HG03565 (cell line): Measurements from ENCODE around the gene RPP40.
"Not testable (repeated sequence)": the region's sequence is repeated elsewhere in the genome, so short reads cannot be mapped to it uniquely, and the experiment has no call there.

Experiments
- ATAC-seq: cut with Tn5 transposase; IDR thresholded peaks from one replicate; pipeline ENCODE4 v1.9.1; 2021; ENCODE audit warnings: mild to moderate bottlenecking, moderate library complexity; ENCODE audit not compliant: unreplicated experiment

The RPP40 gene

GRCh38 chr6:5003604-5004372 is at the start of gene RPP40:
RPP40 (minus strand) TSS chr6:5004037; CDS start chr6:5004002, 35 bp downstream.
- peak; percentile 96 for ATAC-seq

- ATAC-seq: no peak
Observed at GRCh38 chr6:5053038-5053437, 49.2 kb upstream of the RPP40 start.

- no peak for ATAC-seq
Observed at GRCh38 chr6:5051394-5051793, 47.6 kb upstream of the RPP40 start.

- no peak for ATAC-seq
Observed at GRCh38 chr6:5050009-5050408, 46.2 kb upstream of the RPP40 start.

GRCh38 chr6:5046430-5046829 is 42.6 kb upstream of the RPP40 start:
- no peak for ATAC-seq

GRCh38 chr6:5045416-5045815 is 41.6 kb upstream of the RPP40 start:
- no peak for ATAC-seq

- no peak for ATAC-seq
Observed at GRCh38 chr6:5044866-5045265, 41.0 kb upstream of the RPP40 start.

GRCh38 chr6:5042436-5042835 is 38.6 kb upstream of the RPP40 start:
- ATAC-seq: no peak

- no peak for ATAC-seq
Observed at GRCh38 chr6:5041955-5042354, 38.1 kb upstream of the RPP40 start.

- ATAC-seq: no peak
Observed at GRCh38 chr6:5036269-5036668, 32.4 kb upstream of the RPP40 start.

GRCh38 chr6:5034736-5035135 is 30.9 kb upstream of the RPP40 start:
- no peak for ATAC-seq

GRCh38 chr6:5034328-5034727 is 30.5 kb upstream of the RPP40 start:
- no peak for ATAC-seq

GRCh38 chr6:5033214-5033904 is 29.5 kb upstream of the RPP40 start:
- ATAC-seq: not testable (repeated sequence)

- not testable (repeated sequence) for ATAC-seq
Observed at GRCh38 chr6:5032706-5033105, 28.9 kb upstream of the RPP40 start.

GRCh38 chr6:5031150-5031549 is 27.3 kb upstream of the RPP40 start:
- ATAC-seq: no peak

GRCh38 chr6:5030596-5031136 is 26.8 kb upstream of the RPP40 start:
- ATAC-seq: peak; percentile 84

GRCh38 chr6:5029609-5030008 is 25.8 kb upstream of the RPP40 start:
- no peak for ATAC-seq

- no peak for ATAC-seq
Observed at GRCh38 chr6:5028921-5029320, 25.1 kb upstream of the RPP40 start.

GRCh38 chr6:5028301-5028700 is 24.5 kb upstream of the RPP40 start:
- ATAC-seq: no peak

GRCh38 chr6:5025911-5026819 is 22.3 kb upstream of the RPP40 start:
- ATAC-seq: no peak

GRCh38 chr6:5023923-5024322 is 20.1 kb upstream of the RPP40 start:
- no peak for ATAC-seq
